Type B pancreatic cell (in vitro differentiated cells): Measurements from ENCODE around the gene RCBTB1. TPM values are rescaled to one million over a fixed set of nuclear protein-coding genes. Genes with fewer than 3 reads are reported as not detected.

ENCODE experiments used
- DNase-seq: peaks from one replicate; pipeline ENCODE4 v3.0.0; 2021; ENCODE audit warnings: mixed read lengths; ENCODE audit not compliant: unreplicated experiment; ENCODE audit errors: extremely low spot score
- H3K27ac Mint-ChIP-seq: 2 replicates; pipeline ENCODE4 v1.8.0; 2021; ENCODE audit warnings: mild to moderate bottlenecking, mixed read lengths
- H3K27me3 Mint-ChIP-seq: 2 replicates; pipeline ENCODE4 v1.8.0; 2021; ENCODE audit warnings: mixed read lengths
- H3K36me3 Mint-ChIP-seq: 2 replicates; pipeline ENCODE4 v1.8.0; 2021; ENCODE audit warnings: mixed read lengths
- H3K4me1 Mint-ChIP-seq: one replicate; pipeline ENCODE4 v1.8.0; 2021; ENCODE audit warnings: mixed read lengths; ENCODE audit not compliant: unreplicated experiment
- H3K4me3 Mint-ChIP-seq: 2 replicates; pipeline ENCODE4 v1.8.0; 2021; ENCODE audit warnings: mild to moderate bottlenecking, mixed read lengths
- H3K9me3 Mint-ChIP-seq: 2 replicates; pipeline ENCODE4 v1.8.0; 2021; ENCODE audit warnings: mixed read lengths
- total RNA-seq: library from RNA; stranded (reverse); gene quantifications from 2 replicates; pipeline ENCODE4 v1.2.1, GENCODE V29; 2021; ENCODE audit warnings: low replicate concordance
- TF ChIP-seq, protein P1 (sequence below): fragments of 200-600 bp; sonication (generic); conservative IDR thresholded peaks from 2 replicates; pipeline ENCODE4 v1.5.0; 2021; ENCODE audit warnings: antibody characterized with exemption, mild to moderate bottlenecking

RCBTB1 gene
- total RNA-seq, 1 donor from 2014 or later: 30.7 TPM

DNA sequence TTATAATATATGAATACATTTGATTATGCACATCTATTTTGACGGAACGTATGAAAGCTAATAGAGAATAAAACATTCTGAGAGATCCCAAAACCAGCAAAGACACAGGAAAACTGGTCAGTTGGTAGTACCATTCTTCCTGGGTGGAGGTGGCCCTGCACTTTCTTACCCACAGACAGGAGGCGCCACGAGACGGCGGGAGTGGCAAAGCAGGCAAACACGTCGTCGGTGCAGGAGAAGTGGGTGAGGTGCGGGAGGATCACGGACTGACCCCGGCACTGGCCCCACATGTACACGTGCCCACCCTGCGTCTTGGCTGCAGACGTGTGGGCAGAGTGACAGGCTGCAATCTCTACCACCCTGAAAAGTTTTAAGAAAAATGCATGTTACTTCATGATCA lies 36.1 kb downstream of the RCBTB1 start:
- TF ChIP-seq, protein P1, sequence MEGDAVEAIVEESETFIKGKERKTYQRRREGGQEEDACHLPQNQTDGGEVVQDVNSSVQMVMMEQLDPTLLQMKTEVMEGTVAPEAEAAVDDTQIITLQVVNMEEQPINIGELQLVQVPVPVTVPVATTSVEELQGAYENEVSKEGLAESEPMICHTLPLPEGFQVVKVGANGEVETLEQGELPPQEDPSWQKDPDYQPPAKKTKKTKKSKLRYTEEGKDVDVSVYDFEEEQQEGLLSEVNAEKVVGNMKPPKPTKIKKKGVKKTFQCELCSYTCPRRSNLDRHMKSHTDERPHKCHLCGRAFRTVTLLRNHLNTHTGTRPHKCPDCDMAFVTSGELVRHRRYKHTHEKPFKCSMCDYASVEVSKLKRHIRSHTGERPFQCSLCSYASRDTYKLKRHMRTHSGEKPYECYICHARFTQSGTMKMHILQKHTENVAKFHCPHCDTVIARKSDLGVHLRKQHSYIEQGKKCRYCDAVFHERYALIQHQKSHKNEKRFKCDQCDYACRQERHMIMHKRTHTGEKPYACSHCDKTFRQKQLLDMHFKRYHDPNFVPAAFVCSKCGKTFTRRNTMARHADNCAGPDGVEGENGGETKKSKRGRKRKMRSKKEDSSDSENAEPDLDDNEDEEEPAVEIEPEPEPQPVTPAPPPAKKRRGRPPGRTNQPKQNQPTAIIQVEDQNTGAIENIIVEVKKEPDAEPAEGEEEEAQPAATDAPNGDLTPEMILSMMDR: no peak
- Mint-ChIP-seq H3K4me3 (no peak overlapping the region), H3K27me3 (no peaks in the 10 kb centered on the region), H3K36me3 (peaks cover 24% of the 10 kb centered on the region), H3K9me3 (no peaks in the 10 kb centered on the region), H3K27ac (no peak overlapping the region), H3K4me1 (peaks cover 12% of the 10 kb centered on the region)
- DNase-seq: no peak

DNA sequence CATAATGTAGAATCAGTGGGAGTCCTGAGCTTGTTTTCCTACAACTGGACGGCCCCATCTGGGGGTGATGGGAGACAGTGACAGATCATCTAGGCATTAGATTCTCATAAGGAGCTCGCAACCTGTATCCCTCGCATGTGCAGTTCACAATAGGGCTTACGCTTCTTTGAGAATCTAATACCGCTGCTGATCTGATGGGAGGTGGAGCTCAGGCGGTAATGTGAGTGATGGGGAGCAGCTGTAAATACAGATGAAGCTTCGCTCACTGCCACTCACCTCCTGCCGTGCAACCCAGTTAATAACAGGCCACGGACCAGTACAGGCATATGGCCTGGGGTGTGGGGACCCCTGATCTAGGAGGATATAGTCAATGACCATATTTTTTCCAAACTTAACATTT lies 38.8 kb downstream of the RCBTB1 start:
- H3K9me3 Mint-ChIP-seq: no peaks in the 10 kb centered on the region
- H3K27ac Mint-ChIP-seq: no peak overlapping the region
- TF ChIP-seq, protein P1: no peak
- no peak for DNase-seq
- H3K4me3 Mint-ChIP-seq: no peak overlapping the region
- H3K27me3 Mint-ChIP-seq: no peaks in the 10 kb centered on the region
- H3K36me3 Mint-ChIP-seq: peaks cover 15% of the 10 kb centered on the region
- peaks cover 12% of the 10 kb centered on the region for H3K4me1 Mint-ChIP-seq

DNA sequence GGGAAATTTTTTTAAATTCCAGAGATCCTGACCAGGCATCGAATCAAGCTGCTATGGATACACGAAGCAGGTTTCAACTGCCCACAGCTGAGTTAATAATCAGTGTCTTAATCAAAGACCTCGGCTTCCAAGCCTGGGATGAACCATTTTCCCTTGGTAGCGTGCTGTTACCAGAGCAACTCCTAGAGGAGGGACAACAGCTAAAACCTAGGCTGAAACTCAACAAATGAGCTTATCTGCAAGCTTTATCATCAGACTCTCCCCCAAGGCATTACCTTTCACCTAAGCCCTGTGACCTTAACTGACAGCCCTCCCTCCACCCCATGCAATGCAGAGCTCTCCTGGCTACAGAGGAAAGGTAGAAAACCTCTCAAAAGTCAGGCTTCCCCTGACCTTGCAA lies 39.7 kb downstream of the RCBTB1 start:
- Mint-ChIP-seq H3K4me3 (no peak overlapping the region), H3K36me3 (peaks cover 18% of the 10 kb centered on the region), H3K27me3 (no peaks in the 10 kb centered on the region), H3K4me1 (peaks cover 12% of the 10 kb centered on the region), H3K9me3 (no peaks in the 10 kb centered on the region), H3K27ac (no peak overlapping the region)
- TF ChIP-seq, protein P1: no peak
- DNase-seq: no peak

DNA sequence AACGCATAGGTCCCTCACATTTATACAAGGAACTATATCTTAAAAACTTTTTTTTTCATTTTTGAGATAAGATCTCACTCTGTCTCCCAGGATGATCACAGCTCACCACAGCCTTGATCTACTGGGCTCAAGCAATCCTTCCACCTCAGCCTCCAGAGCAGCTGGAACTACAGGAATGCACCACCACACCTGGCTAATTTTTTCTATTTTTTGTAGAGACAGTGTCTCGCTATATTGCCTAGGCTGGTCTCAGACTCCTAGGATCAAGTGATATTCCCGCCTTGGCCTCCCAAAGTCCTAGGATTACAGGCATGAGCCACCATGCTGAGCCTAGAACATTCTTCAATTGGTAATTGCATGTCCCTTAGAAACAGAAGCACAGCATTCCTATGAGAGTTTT lies 41.7 kb downstream of the RCBTB1 start:
- Mint-ChIP-seq H3K4me3 (no peak overlapping the region), H3K4me1 (peaks cover 12% of the 10 kb centered on the region), H3K36me3 (peaks cover 14% of the 10 kb centered on the region), H3K27me3 (no peaks in the 10 kb centered on the region), H3K27ac (no peak overlapping the region), H3K9me3 (no peaks in the 10 kb centered on the region)
- no peak for DNase-seq
- TF ChIP-seq, protein P1: no peak

DNA sequence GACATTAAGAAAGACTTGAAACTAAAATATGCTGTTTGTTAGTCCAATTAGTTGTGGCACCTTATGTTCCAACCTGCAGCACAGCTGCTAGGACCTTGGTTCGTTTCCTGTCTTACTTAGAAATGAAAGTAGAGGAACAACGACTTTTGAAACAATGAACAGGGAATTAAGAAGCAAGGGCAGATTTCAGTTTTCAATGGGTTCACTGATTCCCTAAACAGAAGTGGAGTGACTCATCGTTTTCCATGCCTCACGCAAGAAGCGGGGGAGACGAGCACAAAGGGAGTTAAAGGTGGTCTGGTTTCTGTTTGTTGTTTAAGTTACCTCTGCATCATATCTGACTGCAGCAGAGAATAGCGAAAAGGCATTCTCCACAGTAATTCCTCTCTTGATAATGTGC lies 44.8 kb downstream of the RCBTB1 start:
- Mint-ChIP-seq H3K27ac (no peak overlapping the region), H3K36me3 (peaks cover 21% of the 10 kb centered on the region), H3K4me3 (no peak overlapping the region), H3K9me3 (no peaks in the 10 kb centered on the region), H3K27me3 (no peaks in the 10 kb centered on the region), H3K4me1 (peaks cover 3% of the 10 kb centered on the region)
- no peak for DNase-seq
- TF ChIP-seq, protein P1: no peak

DNA sequence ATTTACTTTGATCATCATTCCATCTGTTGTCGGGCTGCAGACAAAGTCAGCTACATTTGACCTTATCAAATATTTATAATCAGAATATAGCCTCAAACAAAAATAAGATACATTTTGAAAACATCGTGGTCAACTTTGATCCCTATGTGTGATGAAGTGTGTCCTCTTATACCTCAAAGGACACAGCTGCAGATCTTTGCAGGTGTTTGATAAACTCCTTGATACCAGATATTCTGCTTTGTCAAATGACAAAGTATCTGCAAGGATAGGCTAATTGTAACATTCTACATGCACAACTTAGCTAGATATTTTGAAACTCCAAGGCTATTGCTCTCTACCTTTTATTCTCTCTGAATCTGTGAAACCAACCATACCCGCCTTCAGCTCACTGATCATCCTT lies 45.6 kb downstream of the RCBTB1 start:
- no peak for DNase-seq
- Mint-ChIP-seq H3K4me3 (no peak overlapping the region), H3K36me3 (peaks cover 24% of the 10 kb centered on the region), H3K4me1 (no peaks in the 10 kb centered on the region), H3K9me3 (no peaks in the 10 kb centered on the region), H3K27ac (no peak overlapping the region), H3K27me3 (no peaks in the 10 kb centered on the region)
- TF ChIP-seq, protein P1: no peak
